MG63 (cell line): ENCODE measurements around the gene WSCD2. TPM values are rescaled to one million over a fixed set of nuclear protein-coding genes. Genes with fewer than 3 reads are reported as not detected.

Experiments used
- DNase-seq: peaks from one replicate; pipeline ENCODE4 v3.0.0-alpha.2; 2020
- H3K27me3 ChIP-seq: fragments of 250-450 bp; sonication (Bioruptor Pico); 2 replicates; pipeline ENCODE4 v1.5.1; 2020; ENCODE audit warnings: mild to moderate bottlenecking, moderate library complexity
- H3K36me3 ChIP-seq: fragments of 250-450 bp; sonication (Bioruptor Pico); 2 replicates; pipeline ENCODE4 v1.5.1; 2020; ENCODE audit warnings: mild to moderate bottlenecking, moderate library complexity
- H3K4me3 ChIP-seq: fragments of 250-450 bp; sonication (Bioruptor Pico); 2 replicates; pipeline ENCODE4 v1.5.1; 2020; ENCODE audit warnings: mild to moderate bottlenecking, moderate library complexity
- H3K9me3 ChIP-seq: fragments of 250-450 bp; sonication (Bioruptor Pico); 2 replicates; pipeline ENCODE4 v1.5.1; 2020; ENCODE audit warnings: mild to moderate bottlenecking, moderate library complexity
- total RNA-seq: library from RNA; depleted of rRNA; stranded (reverse); fragments of >200 nt; shearing (Covaris generic); gene quantifications from 2 replicates; pipeline ENCODE4 v1.2.3, GENCODE V29; 2014; ENCODE audit warnings: low replicate concordance

The WSCD2 gene
- total RNA-seq, 1 experiment from 2014 or later, result not detected

DNA sequence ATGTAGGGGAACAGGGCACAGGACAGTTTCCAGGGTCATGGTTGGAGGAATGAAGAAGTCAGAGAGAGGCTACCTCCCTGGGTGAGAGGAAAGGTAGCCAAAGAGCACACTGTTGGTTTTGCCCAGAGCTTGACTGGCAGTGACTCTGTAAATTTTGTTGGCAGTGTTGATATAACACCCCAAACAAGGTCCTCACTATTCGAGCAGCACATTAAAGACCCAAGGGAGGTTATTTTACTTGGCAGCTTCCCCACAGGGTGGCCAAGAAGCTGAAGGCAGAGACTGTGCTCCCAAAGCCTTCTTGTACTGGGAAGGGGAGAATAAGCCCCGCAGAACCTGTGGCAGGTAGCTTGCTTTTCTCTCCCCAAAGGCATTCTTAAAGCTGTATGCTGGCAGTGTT is 40.6 kb downstream of the WSCD2 start:
- Histone ChIP-seq H3K27me3 (no peaks in the 10 kb centered on the region), H3K4me3 (no peak overlapping the region), H3K9me3 (no peaks in the 10 kb centered on the region), H3K36me3 (no peaks in the 10 kb centered on the region)
- no peak for DNase-seq

GRCh38 chr12:108170164-108170563 is 41.1 kb downstream of the WSCD2 start:
- no peaks in the 10 kb centered on the region for H3K36me3 ChIP-seq
- no peak for DNase-seq
- no peaks in the 10 kb centered on the region for H3K27me3 ChIP-seq
- H3K4me3 ChIP-seq, result no peak overlapping the region
- no peaks in the 10 kb centered on the region for H3K9me3 ChIP-seq

DNA sequence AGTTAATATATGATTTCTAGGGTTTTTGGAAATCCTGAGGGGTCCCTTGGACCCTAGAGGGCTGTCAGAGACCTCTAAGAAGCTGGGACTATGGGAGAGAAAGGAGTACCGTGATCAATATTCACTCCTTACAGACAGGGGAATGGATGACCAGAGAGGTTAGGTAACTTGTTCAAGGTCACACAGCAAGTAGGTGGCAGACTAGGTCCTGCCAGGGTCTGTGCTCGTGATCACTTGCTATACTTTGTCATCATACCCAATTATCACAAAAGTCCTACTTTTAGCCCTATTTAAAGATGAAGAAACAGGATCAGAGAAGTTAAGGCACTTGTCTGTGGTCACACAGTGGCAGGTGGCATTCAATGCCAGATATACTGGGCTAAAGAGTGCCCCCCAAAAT is 42.9 kb downstream of the WSCD2 start:
- Histone ChIP-seq H3K9me3 (no peaks in the 10 kb centered on the region), H3K4me3 (no peak overlapping the region), H3K36me3 (no peaks in the 10 kb centered on the region), H3K27me3 (no peaks in the 10 kb centered on the region)
- no peak for DNase-seq

DNA sequence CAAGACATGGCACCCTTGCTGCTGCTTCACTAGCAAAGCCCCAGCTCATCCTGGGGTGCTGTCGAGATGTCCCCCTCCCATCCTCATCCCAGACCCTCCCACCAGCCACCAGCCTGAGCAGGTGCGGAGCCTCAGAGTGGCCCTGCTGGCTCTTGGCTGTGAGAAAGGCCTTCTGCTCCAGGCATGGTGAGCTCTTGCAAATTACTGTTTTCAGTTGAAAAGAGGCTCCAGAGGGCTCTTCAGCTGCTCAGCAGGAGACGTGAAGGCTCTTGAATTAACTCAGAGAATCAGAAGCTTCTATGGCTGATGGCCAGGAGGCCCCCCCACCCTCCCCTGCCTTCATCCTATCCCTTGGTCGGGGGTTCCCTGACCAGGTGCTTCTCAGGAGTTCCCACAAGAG is 44.1 kb downstream of the WSCD2 start:
- no peaks in the 10 kb centered on the region for H3K27me3 ChIP-seq
- no peak for DNase-seq
- no peak overlapping the region for H3K4me3 ChIP-seq
- H3K9me3 ChIP-seq, result no peaks in the 10 kb centered on the region
- no peaks in the 10 kb centered on the region for H3K36me3 ChIP-seq

DNA sequence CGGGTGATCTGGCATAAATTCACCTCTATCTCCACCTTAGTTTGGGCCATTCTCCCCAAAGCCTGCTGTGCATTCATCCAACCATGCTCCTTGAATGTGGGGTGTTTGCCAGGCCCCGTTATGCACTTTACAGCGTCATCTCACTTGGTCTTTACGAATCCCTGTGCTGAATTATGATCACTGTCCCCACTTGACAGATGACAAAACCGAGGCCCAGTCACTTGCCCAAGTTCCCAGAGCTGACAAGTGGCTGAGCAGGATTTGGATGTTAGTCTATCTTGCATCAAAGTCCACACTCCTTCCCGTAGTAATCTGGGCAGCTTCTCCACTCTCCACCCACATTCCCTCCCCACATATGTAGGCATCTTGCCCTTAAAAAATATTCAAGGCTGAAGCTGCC is 44.8 kb downstream of the WSCD2 start:
- Histone ChIP-seq H3K36me3 (no peaks in the 10 kb centered on the region), H3K27me3 (no peaks in the 10 kb centered on the region), H3K4me3 (no peak overlapping the region), H3K9me3 (no peaks in the 10 kb centered on the region)
- no peak for DNase-seq

DNA sequence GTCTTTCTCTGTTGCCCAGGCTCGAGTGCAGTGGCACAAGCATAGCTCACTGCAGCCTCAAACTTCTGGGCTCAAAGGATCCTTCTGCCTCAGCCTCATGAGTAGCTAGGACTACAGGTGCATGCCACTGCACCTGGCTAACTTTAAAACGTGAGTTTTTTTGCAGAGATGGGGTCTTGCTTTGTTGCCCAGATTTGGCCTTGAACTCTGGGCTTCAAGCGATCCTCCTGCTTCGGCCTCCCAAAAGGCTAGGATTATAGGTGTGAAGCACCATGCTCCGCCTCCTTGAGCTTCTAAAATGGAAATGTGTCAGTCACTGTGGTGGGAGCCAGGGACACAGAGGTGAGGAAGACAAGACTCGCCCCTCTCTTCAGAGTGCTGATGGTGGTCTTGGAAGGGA is 45.6 kb downstream of the WSCD2 start:
- no peak for DNase-seq
- Histone ChIP-seq H3K27me3 (no peaks in the 10 kb centered on the region), H3K4me3 (no peak overlapping the region), H3K9me3 (no peaks in the 10 kb centered on the region), H3K36me3 (no peaks in the 10 kb centered on the region)

GRCh38 chr12:108175310-108175709 is 46.2 kb downstream of the WSCD2 start:
- Histone ChIP-seq H3K27me3 (no peaks in the 10 kb centered on the region), H3K9me3 (no peaks in the 10 kb centered on the region), H3K4me3 (no peak overlapping the region), H3K36me3 (no peaks in the 10 kb centered on the region)
- DNase-seq, result no peak

DNA sequence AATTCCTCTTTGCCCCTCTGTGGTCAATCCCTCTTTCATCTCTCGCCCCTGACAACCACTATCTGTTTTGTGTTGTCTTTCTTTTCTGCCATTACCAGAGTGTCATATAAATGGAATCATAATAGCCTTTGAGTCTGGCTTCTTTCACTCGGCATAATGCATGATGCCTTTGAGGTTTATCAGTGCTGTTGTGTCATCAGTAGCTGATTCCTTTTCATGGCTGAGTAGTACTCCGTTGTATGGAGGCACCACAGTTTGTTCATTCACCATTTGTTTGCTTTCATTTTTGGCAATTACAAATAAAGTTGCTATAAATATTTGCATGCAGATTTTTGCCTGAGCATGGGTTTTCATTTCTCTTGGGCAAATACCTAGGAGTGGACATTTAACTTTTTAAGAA is 47.2 kb downstream of the WSCD2 start:
- Histone ChIP-seq H3K27me3 (no peaks in the 10 kb centered on the region), H3K36me3 (no peaks in the 10 kb centered on the region), H3K4me3 (no peak overlapping the region), H3K9me3 (no peaks in the 10 kb centered on the region)
- no peak for DNase-seq

- no peak overlapping the region for H3K4me3 ChIP-seq
- no peaks in the 10 kb centered on the region for H3K27me3 ChIP-seq
- DNase-seq, result no peak
- no peaks in the 10 kb centered on the region for H3K9me3 ChIP-seq
- H3K36me3 ChIP-seq, result no peaks in the 10 kb centered on the region
These were observed 48.0 kb downstream of the WSCD2 start for GRCh38 chr12:108177131-108177530.

DNA sequence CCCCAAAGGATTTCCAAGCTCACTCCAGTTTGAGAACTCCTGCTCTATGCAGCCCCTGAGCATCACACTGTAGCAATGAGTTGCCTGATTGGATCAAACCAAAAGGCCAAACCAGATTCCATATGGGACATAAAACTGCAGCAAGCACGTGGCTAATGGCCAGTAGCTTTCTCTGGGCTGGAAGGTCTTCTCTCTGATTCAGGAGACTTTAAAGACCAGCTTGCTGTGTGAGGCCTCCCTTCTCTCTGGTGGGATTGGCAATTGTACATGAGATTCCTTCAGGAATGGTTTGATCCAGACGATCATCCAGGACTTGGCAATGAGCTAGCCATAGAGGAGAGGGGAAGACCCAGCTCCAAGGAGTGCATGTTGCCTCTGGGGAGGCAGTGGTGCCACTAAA is 50.2 kb downstream of the WSCD2 start:
- Histone ChIP-seq H3K36me3 (no peaks in the 10 kb centered on the region), H3K9me3 (no peaks in the 10 kb centered on the region), H3K4me3 (no peak overlapping the region), H3K27me3 (no peaks in the 10 kb centered on the region)
- DNase-seq, result no peak

- Histone ChIP-seq H3K36me3 (no peaks in the 10 kb centered on the region), H3K4me3 (no peak overlapping the region), H3K27me3 (no peaks in the 10 kb centered on the region), H3K9me3 (no peaks in the 10 kb centered on the region)
- no peak for DNase-seq
These were observed 51.4 kb downstream of the WSCD2 start for GRCh38 chr12:108180255-108181094.

- Histone ChIP-seq H3K27me3 (no peaks in the 10 kb centered on the region), H3K36me3 (no peaks in the 10 kb centered on the region), H3K9me3 (no peaks in the 10 kb centered on the region), H3K4me3 (no peak overlapping the region)
- DNase-seq, result no peak
These were observed 52.0 kb downstream of the WSCD2 start for GRCh38 chr12:108181095-108181454.

GRCh38 chr12:108182096-108182495 is 53.0 kb downstream of the WSCD2 start:
- H3K4me3 ChIP-seq, result no peak overlapping the region
- H3K9me3 ChIP-seq, result no peaks in the 10 kb centered on the region
- no peaks in the 10 kb centered on the region for H3K27me3 ChIP-seq
- no peak for DNase-seq
- H3K36me3 ChIP-seq, result no peaks in the 10 kb centered on the region

GRCh38 chr12:108185002-108185401 is 55.9 kb downstream of the WSCD2 start:
- Histone ChIP-seq H3K4me3 (no peak overlapping the region), H3K9me3 (no peaks in the 10 kb centered on the region)

GRCh38 chr12:108187831-108188230 is 58.7 kb downstream of the WSCD2 start:
- H3K9me3 ChIP-seq, result no peaks in the 10 kb centered on the region
- no peak for DNase-seq
- no peaks in the 10 kb centered on the region for H3K36me3 ChIP-seq
- no peak overlapping the region for H3K4me3 ChIP-seq
- H3K27me3 ChIP-seq, result no peaks in the 10 kb centered on the region

More at GRCh38 chr12:108185002-108185401, 55.9 kb downstream of the WSCD2 start:
- Histone ChIP-seq H3K36me3 (no peaks in the 10 kb centered on the region), H3K27me3 (no peaks in the 10 kb centered on the region)
- DNase-seq, result no peak

GRCh38 chr12:108190529-108190928 is 61.4 kb downstream of the WSCD2 start:
- no peak overlapping the region for H3K4me3 ChIP-seq
- no peaks in the 10 kb centered on the region for H3K9me3 ChIP-seq
- no peaks in the 10 kb centered on the region for H3K36me3 ChIP-seq
- DNase-seq, result no peak
- no peaks in the 10 kb centered on the region; the same call in 1 of the 2 replicates for H3K27me3 ChIP-seq

- no peak for DNase-seq
- Histone ChIP-seq H3K9me3 (no peaks in the 10 kb centered on the region), H3K36me3 (no peaks in the 10 kb centered on the region), H3K4me3 (no peak overlapping the region), H3K27me3 (no peaks in the 10 kb centered on the region; the same call in 1 of the 2 replicates)
These were observed 62.0 kb downstream of the WSCD2 start for GRCh38 chr12:108191086-108191485.

DNA sequence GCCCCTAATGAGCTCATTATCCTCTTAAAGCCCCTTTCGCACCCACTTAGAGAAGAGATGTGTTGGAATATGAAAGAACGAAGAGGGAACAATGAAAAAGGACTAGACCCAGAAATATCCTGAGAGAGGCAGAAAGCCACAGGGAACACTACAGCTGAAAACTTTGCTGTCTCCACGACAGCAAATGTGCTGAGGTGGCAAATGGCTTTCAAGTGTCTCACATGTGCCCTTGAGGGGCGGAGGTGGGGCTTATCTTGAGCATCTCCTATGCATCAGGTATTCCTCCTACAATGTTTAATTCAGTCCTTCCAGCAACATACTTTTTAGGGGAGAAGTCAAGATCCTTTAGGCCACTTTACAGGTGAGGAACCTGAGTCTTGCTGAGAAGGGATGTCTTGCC is 62.9 kb downstream of the WSCD2 start:
- Histone ChIP-seq H3K4me3 (no peak overlapping the region), H3K9me3 (no peaks in the 10 kb centered on the region), H3K36me3 (no peaks in the 10 kb centered on the region), H3K27me3 (no peaks in the 10 kb centered on the region; the same call in 1 of the 2 replicates)
- DNase-seq, result no peak
